SHP77 treated with DMSO at 0.1 percent for 48 hours (cell line): ENCODE results near the gene DDIT4L.
"Not testable (repeated sequence)": the region's sequence is repeated elsewhere in the genome, so short reads cannot be mapped to it uniquely, and the experiment has no call there.

Source experiments
- DNase-seq: peaks from one replicate; lab custom pipeline; 2025; lab: John Stamatoyannopoulos, UW

The DDIT4L gene, protein sequence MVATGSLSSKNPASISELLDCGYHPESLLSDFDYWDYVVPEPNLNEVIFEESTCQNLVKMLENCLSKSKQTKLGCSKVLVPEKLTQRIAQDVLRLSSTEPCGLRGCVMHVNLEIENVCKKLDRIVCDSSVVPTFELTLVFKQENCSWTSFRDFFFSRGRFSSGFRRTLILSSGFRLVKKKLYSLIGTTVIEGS

DNA sequence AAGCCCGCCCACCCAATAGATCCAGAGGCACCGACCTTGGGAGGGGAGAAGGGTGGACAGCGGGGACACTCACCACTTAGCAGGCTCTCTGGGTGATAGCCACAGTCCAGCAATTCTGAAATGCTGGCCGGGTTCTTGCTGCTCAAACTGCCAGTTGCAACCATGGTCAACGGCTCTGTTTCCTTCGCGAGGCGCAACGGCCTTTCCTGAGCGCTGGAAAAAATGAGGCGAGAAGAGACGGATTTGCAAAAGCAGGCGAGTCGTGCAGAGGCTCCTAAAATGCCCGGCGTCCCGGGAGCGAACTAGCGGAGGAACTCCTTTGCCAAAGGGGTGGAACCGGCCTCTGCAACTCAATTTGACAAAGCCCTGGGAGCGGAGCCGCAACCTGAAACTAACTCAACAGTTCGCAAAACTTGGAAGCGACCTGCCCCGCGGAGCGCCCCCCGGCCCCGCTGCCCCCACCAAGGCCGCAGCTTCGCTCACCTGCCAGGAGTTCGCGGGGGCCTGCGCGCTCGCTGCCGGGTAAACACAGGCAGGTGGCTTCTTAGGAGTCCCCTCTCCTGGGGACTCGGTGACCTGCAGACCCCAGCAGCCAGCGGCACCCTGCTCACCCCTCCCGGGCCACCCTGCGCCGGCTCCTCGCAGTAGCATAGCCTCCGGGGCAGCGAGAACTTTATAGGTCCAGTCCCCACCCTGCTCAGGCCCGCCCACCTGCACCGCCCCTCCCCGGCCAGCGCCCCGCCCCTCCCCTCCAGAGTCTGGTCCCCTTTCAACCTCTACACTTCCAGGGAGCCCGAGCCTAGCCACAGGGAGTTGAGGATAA is at the start of gene DDIT4L:
Gene DDIT4L (minus strand): TSS at position 649 of the 823 bp plus-strand sequence. CDS start 485 bp downstream, at position 164.
- no peak for DNase-seq

DNA sequence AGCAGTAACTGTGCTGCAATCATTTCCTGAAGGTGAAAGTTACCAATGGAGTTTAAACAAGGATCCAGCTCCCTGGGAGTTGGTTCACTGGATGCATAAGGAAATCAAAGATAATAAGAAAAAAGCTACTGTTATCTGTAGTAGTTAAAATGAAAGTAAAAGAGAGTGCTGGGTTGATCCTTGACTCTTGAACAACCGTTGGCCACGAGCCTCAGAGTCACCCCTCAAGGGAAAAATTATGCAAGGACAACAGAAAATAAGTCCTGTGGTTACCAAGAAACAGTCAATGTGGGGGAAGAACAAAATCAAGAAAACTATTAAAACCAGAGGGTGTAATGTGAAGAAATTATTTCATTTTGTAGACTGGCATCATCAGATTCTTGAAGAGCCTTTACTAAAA is 49.7 kb upstream of the DDIT4L start:
- no peak for DNase-seq

DNA sequence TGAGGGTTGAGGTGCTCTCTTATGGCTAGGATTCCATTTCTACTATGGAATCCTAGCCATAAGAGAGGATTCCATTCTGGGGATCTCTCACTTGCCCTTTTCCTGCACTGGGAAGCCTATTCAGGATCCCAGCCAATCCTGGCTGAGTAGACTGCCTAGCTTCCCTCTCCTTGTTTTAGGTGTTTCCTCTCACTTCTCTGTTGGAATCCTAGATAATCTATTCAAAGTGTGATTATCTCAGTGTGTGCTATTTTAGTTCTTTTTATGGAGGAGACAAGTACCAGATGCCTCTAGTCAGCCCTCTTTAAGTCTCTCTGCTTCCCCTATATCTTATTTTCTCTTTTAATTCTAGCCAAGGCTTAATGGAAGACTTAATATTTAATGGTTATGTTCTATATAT is 34.5 kb upstream of the DDIT4L start:
- DNase-seq, result no peak

DNA sequence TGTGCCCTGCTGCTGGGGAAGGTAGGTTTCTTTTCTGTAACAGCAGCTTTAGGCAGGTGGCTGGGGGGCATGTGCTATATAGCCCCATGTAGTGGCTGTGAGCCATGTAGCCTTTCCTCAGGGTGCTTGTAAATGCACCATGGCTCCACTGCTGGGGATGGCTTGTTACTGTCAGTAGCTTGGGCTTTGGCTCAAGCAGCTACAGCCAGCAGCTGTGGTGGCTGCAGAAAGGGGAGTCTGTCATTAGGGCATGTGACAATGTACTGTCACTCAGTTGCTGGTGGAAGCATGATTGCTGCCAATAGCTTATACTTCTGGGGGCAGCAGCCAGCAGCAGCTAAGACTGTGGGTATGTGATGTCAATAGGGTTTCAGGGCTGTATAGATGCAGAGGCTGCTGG is 33.9 kb upstream of the DDIT4L start:
- no peak for DNase-seq

DNA sequence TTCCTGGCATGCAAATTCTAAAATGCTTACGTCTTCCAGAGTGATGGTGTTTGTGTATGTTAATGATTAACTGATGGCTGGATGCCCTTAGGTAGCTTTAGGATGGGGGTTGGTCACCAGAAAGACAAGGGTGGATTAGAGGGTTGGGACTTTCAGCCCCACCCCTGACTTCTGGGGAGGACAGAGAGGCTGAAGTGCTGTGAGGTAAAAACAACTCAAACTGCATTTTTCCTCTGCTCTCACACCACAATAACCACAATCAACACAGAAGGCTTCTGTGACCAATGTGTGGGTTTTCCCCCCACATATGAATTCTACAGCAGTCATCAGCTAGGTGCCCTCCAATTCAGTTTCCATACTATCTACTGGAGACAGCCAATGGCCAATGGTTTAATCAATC is 18.7 kb upstream of the DDIT4L start:
- DNase-seq, result no peak

DNA sequence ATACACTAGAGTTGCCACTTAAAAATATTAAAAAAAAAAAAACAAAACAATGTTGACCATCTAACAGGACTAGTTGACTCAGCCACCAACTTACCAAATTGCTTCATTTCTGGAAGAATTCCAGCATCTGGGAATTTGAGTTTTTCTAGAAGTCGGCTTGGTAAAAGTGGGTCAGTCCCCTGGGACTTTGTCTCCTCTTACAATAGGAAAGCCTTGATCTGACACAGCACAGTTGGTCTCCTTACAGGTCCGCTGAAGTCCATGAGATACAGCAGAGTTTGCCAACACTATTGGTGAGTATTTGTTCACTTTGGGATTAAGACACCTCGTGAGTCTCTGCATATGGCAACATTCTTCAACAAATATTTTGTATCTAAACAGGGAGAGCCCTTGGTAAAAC is 18.2 kb upstream of the DDIT4L start:
- no peak for DNase-seq

DNA sequence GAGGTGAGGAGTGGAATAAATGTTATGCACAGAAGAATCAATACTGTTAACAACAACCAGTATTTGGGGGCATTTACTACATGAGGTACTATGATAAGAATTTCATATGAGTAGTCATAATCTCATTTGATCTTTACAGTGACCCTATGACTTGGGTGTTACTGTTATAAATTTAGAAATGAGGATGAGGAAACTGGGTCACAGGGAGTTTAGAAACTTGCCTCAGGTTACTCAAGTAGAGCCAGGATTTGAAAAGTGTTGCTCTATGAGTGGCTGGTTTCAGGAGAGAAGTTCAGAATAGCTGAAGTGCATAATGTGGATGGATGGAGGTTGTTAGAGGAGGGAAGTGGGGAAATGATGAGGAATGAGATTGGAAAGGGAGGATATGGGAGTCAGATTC is 16.6 kb upstream of the DDIT4L start:
- no peak for DNase-seq

DNA sequence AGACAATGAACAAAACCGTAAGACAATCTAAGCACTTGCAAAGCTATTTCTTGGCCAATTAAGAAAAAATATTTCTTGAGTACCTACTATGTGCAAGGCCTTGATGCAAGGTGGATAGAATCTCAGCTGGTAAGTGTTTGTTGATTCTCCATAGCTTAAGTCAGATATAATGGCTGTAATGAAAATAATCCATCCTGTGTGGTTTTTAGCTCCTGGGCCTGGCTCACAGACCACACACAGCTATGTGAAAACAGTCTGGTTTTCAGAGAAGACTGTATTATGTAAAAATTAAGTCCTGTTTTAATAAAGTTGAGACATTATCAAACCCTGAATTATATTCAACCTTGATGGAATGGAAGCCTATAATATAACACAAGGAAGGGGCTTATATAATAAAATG is 7.8 kb upstream of the DDIT4L start:
- DNase-seq, result no peak

DNA sequence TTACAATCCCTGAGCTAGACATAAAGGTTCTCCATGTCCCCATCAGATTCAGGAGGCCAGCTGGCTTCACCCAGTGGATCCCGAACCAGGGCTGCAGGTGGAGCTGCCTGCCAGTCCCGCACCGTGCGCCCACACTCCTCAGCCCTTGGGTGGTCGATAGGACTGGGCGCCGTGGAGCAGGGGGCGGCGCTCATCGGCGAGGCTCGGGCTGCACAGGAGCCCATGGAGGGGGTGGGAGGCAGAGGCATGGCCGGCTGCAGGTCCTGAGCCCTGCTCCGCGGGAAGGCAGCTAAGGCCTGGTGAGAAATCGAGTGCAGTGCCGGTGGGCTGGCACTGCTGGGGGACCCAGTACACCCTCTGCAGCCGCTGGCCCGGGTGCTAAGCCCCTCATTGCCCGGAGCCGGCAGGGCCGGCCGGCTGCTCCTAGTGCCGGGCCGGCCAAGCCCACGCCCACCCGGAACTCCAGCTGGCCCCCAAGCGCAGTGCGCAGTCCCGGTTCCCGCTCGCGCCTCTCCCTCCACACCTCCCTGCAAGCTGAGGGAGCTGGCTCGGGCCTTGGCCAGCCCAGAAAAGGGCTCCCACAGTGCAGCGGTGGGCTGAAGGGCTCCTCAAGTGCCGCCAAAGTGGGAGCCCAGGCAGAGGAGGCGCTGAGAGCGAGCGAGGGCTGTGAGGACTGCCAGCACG is 6.3 kb upstream of the DDIT4L start:
- not testable (repeated sequence) for DNase-seq

DNA sequence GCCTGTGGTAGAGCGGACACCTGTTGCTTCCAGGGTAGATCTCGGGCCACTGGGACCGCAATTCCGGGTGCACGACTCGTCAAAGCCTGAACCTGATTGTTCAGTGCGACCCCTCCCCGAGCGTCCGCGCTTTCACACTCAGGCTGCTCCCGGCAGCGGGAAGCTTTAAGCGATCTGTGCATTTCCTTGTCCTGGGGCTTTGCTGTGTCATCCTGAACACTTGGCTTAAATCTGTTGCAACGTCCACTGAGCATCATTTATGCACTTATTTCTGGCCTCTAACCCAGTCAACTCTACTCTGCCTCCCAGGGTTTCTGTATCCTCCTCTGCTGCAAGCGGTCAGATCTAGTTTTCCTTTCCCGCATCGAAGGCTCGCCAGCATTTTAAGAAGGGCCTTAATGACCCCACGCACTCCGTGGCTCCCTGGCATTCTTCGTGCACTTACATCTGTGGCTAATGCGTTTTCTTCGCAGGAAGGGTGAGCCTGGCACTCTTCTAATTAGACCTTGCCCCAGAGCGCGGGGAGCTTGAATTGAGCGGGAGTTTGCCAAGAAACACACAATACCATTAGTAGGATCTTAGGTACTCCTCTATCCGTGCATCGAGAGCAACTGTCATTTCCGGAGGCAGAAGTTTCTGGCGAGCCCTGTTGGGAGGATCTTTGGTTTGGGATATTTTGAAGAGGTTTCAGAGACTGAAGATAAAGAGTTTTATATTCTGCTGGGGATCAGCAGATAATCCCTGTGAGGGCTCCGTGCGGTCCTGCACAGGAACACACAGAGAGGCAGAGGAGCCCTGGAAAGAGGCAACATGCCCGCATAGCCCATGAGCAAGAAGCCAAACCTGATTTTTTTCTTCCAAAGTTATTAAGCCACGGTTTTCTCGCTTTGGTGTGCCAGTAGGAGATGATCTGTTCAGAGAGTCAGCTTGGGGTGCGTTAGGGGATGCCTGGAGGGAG is 654 bp upstream of the DDIT4L start:
- no peak for DNase-seq

DNA sequence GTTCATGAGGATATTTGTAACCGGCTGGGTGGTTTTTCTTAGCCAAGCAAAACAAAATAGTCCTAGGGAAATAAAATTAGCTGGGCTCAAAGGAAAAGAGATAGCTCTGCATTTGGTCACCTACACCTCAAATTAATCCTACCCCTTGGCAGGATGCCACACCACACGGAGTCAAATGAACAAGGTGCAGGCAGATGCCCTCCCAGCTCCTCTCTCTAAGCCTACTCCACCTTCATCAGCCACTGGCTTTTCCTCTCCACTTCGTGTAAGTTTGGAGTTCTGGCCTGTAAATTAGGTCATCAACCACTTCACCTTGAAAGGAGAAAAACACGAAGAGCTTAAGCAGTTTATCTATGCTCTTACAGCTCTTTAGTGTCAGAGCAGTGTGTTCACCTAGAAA is 1.4 kb downstream of the DDIT4L start:
- no peak for DNase-seq

DNA sequence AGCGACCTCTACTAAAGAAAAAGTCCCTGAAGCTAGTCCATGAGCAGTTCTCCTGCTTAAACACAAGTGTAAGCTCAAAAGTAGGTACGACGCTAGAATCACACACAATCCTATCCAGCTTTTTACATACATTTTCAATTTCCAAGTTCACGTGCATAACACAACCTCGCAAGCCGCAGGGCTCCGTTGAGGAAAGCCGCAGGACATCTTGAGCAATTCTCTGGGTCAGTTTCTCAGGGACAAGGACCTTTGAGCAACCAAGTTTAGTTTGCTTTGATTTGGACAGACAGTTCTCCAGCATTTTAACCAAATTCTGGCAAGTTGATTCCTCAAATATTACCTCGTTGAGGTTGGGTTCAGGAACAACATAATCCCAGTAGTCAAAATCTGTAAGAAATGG is 2.5 kb downstream of the DDIT4L start:
- DNase-seq, result no peak

DNA sequence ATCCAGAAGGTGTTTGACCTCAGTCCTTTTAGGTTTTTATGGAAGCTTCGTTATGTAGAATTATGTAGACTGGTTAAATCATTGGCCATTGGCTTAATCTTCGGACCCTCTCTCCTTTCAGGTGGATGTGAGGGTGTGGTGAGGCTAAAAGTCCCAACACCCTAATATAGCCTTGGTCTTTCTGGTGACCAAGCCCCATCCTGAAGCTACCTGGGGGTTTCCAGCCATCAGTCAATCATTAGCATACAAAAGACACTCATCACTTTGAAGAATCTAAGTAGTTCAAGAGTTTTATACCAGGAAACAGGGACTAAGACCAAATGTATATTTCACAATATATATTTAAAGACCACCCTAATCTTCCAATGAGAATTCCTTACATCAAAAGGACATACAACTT is 5.5 kb downstream of the DDIT4L start:
- DNase-seq, result no peak

DNA sequence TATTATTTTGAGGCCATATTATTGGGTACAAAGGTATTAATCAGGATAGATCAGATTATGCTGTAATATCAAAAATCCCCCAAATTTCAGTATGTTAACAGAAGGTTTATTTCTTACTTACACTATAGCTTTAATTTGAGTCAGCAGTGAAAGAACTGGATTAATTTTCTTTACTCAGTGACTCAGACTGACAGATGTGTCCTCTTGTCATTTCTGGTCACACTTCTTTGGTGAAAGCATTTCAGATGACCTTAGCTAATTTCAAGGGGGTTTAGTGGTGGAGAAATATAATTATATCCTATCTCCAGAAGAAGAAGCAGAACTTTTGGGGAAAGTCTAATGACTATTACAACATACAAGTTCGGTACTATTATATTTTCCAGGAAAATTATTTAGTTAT is 12.4 kb downstream of the DDIT4L start:
- DNase-seq, result no peak

DNA sequence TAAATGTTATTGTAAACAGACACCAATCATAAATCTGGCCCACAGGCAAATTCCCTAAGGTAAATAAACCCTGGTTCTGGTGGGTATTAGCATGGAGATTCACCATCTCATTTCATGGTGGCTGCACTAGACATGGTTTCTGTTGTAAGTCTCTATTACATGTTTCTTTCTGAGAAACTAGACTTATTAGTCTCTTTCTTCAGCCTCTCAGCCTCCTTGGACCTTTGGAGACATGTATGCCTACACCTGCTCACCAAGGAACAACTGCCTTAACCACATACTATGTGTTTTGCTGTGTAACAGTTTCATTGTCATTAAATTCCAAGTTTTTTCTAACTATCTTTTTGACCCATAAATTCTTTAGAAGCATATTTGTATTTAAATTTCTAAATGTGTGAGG is 13.1 kb downstream of the DDIT4L start:
- no peak for DNase-seq

DNA sequence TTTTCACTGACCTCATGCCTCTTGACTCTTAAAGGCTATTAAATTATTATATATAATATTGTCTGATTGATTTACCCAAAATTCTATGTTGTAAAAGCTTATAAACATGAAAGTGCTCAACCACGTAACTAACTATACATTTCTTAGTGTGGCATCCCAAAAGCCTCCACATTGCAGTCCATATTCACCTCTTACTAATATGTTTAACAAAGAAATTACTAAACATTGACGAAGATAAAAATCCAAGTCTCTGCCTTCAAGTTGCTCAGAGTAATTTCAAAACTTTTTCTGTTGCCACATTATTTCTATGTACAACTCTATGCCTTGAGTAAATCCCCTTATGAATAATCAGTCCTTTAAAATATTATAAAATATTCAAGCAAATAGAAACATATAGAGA is 14.4 kb downstream of the DDIT4L start:
- DNase-seq, result no peak

DNA sequence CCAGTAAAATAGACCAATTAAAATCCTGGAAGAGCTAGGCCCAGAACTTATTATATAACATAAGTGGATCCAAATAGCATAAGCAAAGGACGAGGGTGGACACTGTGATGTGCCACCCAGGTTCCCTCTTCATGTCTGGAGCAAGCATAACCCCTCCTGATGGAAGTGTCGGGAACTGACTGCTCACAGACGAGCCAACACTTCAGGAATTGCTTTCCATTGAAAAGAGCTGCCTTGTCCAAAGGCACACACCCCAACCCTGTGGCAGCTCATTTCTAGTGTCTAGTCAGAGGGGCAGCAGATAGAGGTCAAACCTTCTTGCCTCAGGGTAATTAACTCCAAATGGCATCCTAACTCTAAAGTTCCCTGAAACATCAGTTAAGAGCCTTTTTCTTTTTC is 15.3 kb downstream of the DDIT4L start:
- DNase-seq, result no peak

DNA sequence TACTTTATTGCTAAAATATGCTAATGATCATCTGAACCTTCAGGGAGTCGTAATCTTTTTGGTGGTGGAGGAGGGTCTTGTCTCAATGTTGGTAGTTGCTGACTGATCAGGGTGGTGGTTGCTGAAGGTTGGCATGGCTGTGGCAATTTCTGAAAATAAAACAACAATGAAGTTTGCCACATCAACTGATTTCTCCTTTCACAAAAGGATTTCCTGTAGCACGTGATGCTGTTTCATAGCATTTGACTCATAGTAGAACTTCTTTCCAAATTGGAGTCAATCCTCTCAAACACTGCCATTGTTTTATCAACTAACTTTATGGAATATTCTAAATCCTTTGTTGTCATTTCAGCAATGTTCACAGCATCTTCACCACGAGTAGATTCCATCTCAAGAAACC is 19.3 kb downstream of the DDIT4L start:
- DNase-seq, result no peak

DNA sequence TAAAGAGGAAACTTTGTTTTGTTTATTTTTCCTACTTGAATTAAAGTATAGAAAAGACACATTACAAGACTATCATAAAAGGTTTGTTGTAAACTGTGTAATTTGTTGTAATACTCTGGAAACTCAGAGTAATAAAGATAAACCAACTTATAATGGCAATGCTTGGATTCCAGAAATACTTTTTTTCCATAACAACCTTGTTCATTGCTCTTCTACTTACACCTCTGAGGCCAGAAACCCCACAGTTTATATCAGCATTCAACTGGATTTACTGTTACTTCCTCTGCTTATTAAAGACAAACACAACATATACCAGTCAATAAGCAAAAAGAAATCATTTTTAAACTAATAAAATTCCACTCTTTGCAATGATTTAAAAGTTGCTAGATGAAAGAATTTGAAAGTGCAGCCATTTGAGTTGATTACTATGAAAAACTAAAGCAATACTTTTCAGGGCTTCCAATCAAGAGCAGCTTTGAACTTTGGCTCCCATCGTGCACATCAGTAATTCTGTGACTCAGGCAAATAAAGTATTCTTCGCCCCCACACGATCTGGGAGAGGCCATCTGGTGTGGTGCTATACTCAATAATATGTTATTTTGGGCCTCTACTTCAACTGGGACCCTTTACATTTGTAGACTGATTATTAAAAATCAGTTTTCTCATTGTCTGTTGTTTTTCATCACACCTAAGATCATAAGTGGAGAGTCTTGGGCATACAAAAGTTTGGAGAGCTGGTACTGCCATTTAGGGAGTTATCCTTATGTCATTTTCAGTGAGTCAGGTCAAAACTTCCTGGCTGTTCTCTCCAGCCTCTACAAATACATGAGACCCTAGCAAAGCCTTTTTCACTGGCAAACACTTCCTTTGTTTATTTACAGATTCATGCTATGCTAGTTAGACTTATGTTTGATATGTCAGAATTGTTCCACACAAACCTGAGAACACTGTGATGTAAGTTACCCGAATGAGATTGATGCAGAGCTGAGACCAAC is 20.5 kb downstream of the DDIT4L start:
- no peak for DNase-seq

DNA sequence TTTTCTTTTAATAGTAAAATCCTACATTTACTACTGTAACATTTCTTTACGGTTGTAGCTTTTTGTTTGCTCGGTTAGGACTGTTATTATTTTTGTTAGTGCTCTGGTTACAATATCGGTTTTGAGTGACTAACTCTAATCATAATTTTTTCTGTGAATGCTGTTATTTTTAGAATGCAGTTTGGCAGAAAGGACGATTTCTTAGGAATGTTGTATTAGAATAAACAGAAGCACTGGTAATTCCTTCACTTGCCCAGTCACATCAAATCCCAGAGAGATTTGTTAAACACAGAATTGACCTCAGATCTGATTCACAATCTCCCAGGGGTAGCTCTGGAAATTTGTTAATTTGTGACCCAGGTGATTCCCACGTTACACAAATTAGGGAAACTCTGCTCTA is 21.7 kb downstream of the DDIT4L start:
- no peak for DNase-seq
